Renal cortex interstitium (tissue), 11 donors: ENCODE results near the gene PPP1R15B. TPM values are rescaled to one million over a fixed set of nuclear protein-coding genes. Genes with fewer than 3 reads are reported as not detected.
A peak's percentile ranks its signal among the peaks of the same experiment; 100 is the strongest.

Experiments
- DNase-seq, 11 donors: peaks; one replicate each; pipeline ENCODE4 v3.0.0-alpha.2; 2013; ENCODE audit warnings: low read depth in 9 of 11, low spot score in 4 of 11; ENCODE audit errors: extremely low read depth in 1 of 11
- polyA plus RNA-seq, 3 donors: library from polyadenylated mRNA; unstranded; fragments of 120-200 nt; gene quantifications; one replicate each; pipeline ENCODE4 v1.2.1, GENCODE V29; 2013; ENCODE audit not compliant: insufficient read length in 3 of 3

Gene PPP1R15B
- polyA plus RNA-seq, 3 donors, result 37.6 to 45.6 (median 40.5) TPM

GRCh38 chr1:204360314-204360713 lies 51.3 kb downstream of the PPP1R15B start:
- DNase-seq, result no peak

- DNase-seq, result peak in 8 of 11 donors; percentile 47 to 74 (median 70)
Observed at GRCh38 chr1:204359474-204360255, 52.0 kb downstream of the PPP1R15B start, which contains the start of gene PLEKHA6. Gene PLEKHA6, minus strand, starts transcription at chr1:204359929. Its CDS starts 86,202 bp downstream, at chr1:204273727.

GRCh38 chr1:204359131-204359473 lies 52.5 kb downstream of the PPP1R15B start:
- no peak for DNase-seq

- no peak for DNase-seq
Observed at GRCh38 chr1:204358605-204359004, 53.0 kb downstream of the PPP1R15B start.

- no peak for DNase-seq
Observed at GRCh38 chr1:204357551-204358490, 53.8 kb downstream of the PPP1R15B start.

GRCh38 chr1:204356997-204357396 lies 54.6 kb downstream of the PPP1R15B start:
- no peak for DNase-seq

GRCh38 chr1:204355913-204356312 lies 55.7 kb downstream of the PPP1R15B start:
- no peak for DNase-seq

GRCh38 chr1:204354579-204354978 lies 57.0 kb downstream of the PPP1R15B start:
- no peak for DNase-seq

Other genes with a start within 250 kb of the PPP1R15B start
- gene REN, start 245.5 kb downstream of the PPP1R15B start, polyA plus RNA-seq, result 10 to 100 TPM; 71.1 to 81.4 (median 80.3) TPM
- 1 to 10 TPM in 1 of 3 donors, under 1 TPM in 2; 0.40 to 1.9 (median 0.92) TPM for gene KISS1, start 215.3 kb downstream of the PPP1R15B start, polyA plus RNA-seq
- gene GOLT1A, start 197.8 kb downstream of the PPP1R15B start, polyA plus RNA-seq, result 1 to 10 TPM; 2.3 to 4.1 (median 2.5) TPM
- 10 to 100 TPM; 41.1 to 56.4 (median 48.0) TPM for gene PLEKHA6, start 51.9 kb downstream of the PPP1R15B start, polyA plus RNA-seq
- gene PIK3C2B, start 83.0 kb upstream of the PPP1R15B start, polyA plus RNA-seq, result 10 to 100 TPM; 14.8 to 21.1 (median 19.6) TPM
- 10 to 100 TPM; 27.2 to 66.0 (median 33.5) TPM for gene MDM4, start 104.6 kb upstream of the PPP1R15B start, polyA plus RNA-seq